Prostate gland (tissue), 2 donors: ENCODE results near the gene KDM1A.

Source experiments
- POLR2A ChIP-seq: fragments of 450-650 bp; IDR thresholded peaks from one replicate; pipeline ENCODE4 v1.6.1; 2016; ENCODE audit warnings: antibody characterized with exemption, mild to moderate bottlenecking
- POLR2AphosphoS5 ChIP-seq: sonication (generic); formaldehyde crosslinking; IDR thresholded peaks from one replicate; pipeline ENCODE4 v1.6.1; 2017; ENCODE audit warnings: antibody characterized with exemption
- TF ChIP-seq, protein P1 (sequence below), 4 experiments: fragments of 200-600 bp in 2 of 4; fragments of 450-650 bp in 2 of 4; sonication (generic) in 2 of 4; IDR thresholded peaks; 1 replicate in 3 of 4; 2 replicates in 1 of 4; pipeline ENCODE4 v1.5.1; 2016 to 2019; ENCODE audit warnings: antibody characterized with exemption in 4 of 4, mild to moderate bottlenecking in 2 of 4, moderate library complexity in 2 of 4

GRCh38 chr1:23062271-23062670 lies 43.0 kb downstream of the KDM1A start:
- no peak for TF ChIP-seq POLR2AphosphoS5
- no peak for TF ChIP-seq POLR2A
- TF ChIP-seq, protein P1, sequence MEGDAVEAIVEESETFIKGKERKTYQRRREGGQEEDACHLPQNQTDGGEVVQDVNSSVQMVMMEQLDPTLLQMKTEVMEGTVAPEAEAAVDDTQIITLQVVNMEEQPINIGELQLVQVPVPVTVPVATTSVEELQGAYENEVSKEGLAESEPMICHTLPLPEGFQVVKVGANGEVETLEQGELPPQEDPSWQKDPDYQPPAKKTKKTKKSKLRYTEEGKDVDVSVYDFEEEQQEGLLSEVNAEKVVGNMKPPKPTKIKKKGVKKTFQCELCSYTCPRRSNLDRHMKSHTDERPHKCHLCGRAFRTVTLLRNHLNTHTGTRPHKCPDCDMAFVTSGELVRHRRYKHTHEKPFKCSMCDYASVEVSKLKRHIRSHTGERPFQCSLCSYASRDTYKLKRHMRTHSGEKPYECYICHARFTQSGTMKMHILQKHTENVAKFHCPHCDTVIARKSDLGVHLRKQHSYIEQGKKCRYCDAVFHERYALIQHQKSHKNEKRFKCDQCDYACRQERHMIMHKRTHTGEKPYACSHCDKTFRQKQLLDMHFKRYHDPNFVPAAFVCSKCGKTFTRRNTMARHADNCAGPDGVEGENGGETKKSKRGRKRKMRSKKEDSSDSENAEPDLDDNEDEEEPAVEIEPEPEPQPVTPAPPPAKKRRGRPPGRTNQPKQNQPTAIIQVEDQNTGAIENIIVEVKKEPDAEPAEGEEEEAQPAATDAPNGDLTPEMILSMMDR (IDR thresholded peaks at IDR 0.05): no peak
